IPS DF 19.7 (cell line): ENCODE measurements around the gene PLAC8L1.
"Not testable (repeated sequence)": the region's sequence is repeated elsewhere in the genome, so short reads cannot be mapped to it uniquely, and the experiment has no call there.

Experiments
- DNase-seq: peaks from one replicate; pipeline ENCODE4 v3.0.0-alpha.2; 2013; ENCODE audit warnings: low read depth, low spot score

Gene PLAC8L1

DNA sequence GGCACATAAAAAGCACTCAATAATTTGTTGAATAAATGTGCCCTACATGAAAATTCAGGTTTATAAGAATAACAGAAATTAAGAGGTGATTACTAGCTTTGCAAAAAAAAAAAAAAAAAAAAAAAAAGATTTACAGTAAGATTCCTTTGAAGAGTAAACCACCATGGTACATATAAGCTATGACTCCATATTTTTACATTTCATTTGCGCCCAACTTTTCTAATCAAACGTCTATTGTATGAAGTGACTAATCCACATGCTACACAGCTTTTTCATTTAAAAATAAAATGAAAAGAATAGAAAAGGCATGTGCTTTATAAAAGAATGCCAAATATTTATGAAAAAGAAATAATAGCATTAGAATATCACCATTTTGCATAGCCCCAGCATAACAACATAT lies at the start of gene PLAC8L1:
Gene PLAC8L1, minus strand, starts transcription at position 101 of the 400 bp plus-strand sequence. CDS start 1,266 bp downstream, outside the sequence.
- DNase-seq, result no peak

DNA sequence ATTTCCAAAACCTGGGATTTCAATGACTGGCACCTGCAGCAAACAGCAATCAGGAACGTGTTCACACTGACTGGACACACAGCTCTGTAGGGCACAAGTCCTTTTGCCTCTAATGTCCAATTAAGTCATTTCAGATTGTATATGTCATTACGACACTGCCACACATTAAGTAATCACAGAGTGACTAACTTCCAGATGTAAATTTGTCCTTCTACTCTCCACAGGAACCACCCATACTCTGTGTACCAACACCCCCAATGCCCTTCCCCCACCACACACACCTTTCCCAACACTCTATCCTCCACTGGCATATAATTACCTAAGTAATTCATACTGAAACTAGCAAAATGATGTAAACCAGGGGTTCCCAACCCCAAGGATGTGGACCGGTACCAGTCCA lies 46.6 kb upstream of the PLAC8L1 start:
- DNase-seq, result no peak

DNA sequence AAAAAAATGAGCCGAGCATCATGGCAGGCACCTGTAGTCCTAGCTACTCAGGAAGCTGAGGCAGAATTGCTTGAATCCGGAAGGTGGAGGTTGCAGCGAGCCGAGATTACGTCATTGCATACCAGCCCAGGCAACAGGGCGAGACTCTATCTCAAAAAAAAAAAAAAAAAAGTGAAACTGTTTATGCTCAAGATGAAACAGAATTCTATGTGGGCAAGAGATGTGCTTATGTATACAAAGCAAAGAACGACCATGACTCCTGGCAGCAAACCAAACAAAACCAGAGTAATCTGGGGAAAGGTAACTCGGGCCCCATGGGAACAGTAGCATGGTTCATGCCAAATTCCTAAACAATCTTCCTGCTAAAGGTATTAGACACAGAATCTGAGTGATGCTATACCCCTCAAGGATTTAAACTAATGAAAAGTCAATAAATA lies 32.6 kb upstream of the PLAC8L1 start:
- no peak for DNase-seq

DNA sequence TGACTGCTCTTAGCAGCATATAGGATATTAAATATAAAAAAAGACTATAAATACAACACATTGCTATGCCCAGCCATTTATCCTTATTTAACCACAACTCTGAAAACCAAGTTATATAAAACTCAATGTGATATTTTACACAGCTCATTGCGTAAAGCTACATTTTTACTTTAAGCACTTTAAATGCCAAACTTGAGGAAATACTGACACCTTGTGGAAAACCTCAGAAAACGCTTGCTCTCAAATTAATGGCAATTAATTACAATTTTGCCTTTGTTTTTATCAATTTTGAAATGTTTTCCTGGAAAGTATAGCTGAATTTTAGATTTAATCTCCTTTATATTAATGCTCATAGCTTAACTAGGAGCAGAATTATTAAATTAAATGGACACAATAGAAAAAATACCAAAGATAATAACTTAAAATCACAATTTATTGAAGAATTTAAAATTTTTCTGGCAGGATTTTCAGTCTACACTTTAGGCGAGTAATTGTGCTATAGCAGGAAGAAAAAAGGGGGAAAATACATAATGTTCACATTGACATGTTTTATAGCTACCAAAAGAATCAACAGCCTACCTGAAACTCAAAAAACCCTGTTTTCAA lies 25.2 kb upstream of the PLAC8L1 start:
- DNase-seq, result no peak

- DNase-seq, result no peak
Measured at GRCh38 chr5:146126068-146126467, 20.7 kb upstream of the PLAC8L1 start.

GRCh38 chr5:146124580-146124979 lies 19.2 kb upstream of the PLAC8L1 start:
- no peak for DNase-seq

- DNase-seq, result not testable (repeated sequence)
Measured at GRCh38 chr5:146121451-146121850, 16.1 kb upstream of the PLAC8L1 start.

GRCh38 chr5:146118322-146118721 lies 12.9 kb upstream of the PLAC8L1 start:
- DNase-seq, result no peak

DNA sequence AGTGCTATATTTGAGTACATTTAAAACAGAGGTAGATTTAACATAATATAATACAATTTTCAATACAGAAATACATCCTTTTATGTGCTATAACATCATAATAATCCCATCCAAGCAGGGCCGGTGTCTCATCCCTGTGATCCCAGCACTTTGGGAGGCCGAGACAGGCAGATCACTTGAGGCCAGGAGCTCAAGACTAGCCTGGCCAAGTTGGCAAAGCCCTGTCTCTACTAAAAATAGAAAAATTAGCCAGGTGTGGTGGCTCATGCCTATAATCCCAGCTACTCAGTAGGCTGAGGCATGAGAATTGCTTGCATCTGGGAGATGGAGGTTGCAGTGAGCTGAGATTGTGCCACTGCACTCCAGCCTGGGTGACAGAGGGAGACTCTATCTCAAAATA lies 11.8 kb upstream of the PLAC8L1 start:
- not testable (repeated sequence) for DNase-seq

- DNase-seq, result no peak
Measured at GRCh38 chr5:146116361-146116760, 11.0 kb upstream of the PLAC8L1 start.

DNA sequence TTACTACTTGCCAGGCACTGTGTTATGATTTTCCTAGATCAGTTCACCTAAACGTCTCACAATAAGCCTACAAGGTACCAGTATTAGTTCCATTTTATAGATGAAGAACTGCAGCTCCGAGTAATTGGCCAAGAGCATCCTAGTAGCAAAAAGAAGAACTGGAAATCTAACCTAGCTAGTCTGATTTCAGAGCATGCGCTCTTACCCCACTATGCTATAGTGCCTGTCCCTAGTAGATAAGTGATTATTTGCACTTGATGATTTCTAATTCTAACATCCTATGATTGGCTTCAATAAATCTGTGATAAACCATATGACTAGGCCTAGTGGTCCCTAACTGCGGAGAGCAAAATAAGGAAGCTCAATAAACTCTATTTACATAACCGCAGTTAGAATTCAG lies 7.1 kb upstream of the PLAC8L1 start:
- no peak for DNase-seq

DNA sequence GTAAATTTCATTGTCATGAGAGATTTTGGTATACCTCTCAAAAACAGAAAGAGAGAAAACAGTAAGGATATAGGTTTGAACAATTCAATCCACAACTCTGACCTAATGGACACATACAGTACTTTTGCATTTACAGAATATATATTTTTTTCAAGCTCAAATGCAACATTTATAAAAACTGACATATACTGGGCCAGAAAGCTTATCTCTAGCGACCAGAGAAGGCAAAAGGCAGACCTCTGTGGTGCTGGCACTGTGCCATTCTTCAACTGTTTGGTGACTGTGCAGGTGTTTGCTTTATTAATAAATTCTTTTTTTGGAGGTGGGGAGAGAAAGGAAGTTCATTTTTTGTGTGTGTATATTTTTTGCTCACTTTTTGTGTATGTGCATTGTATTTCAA lies 6.0 kb upstream of the PLAC8L1 start:
- no peak for DNase-seq

- no peak for DNase-seq
Measured at GRCh38 chr5:146109379-146109778, 4.0 kb upstream of the PLAC8L1 start.

DNA sequence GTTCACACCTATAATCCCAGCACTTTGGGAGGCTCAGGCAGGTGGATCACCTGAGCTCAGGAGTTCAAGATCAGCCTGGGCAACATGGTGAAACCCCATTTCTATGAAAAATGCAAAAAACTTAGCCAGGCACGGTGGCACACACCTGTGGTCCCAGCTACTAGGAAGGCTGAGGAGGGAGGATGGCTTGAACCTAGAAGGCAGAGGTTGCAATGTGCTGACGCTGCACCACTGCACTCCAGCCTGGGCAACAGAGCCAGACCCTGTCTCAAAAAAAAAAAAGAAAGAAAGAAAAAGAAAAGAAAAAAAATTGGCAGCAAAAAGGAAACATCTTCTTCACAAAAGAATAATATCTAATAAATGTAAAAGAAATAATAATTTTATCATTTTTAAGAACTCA lies 3.5 kb upstream of the PLAC8L1 start:
- not testable (repeated sequence) for DNase-seq

GRCh38 chr5:146107901-146108300 lies 2.5 kb upstream of the PLAC8L1 start:
- DNase-seq, result no peak

GRCh38 chr5:146103594-146103993 lies 1.8 kb downstream of the PLAC8L1 start:
- DNase-seq, result no peak

- no peak for DNase-seq
Measured at GRCh38 chr5:146101646-146102045, 3.7 kb downstream of the PLAC8L1 start.

DNA sequence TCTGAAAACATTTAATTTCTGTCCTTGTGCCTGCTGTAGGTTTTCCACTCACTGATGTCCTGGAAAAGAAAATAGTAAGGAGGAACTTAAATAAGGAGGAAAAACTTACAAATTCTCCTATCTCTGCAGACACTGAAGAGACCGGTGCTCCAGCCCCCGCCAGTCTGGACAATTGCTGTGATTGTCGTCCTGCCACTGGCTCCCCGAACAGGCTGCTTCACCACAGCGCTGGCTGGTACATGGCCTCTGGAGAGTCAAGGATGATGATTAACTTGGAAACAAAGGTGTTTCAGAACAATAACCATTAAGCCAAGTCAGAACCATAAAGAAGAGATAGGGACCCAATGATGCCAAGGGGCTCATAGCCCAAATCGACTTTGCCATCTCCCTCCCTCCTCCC lies 7.3 kb downstream of the PLAC8L1 start:
- no peak for DNase-seq

- DNase-seq, result no peak
Measured at GRCh38 chr5:146091881-146092280, 13.5 kb downstream of the PLAC8L1 start.

GRCh38 chr5:146089287-146089686 lies 16.1 kb downstream of the PLAC8L1 start:
- no peak for DNase-seq

DNA sequence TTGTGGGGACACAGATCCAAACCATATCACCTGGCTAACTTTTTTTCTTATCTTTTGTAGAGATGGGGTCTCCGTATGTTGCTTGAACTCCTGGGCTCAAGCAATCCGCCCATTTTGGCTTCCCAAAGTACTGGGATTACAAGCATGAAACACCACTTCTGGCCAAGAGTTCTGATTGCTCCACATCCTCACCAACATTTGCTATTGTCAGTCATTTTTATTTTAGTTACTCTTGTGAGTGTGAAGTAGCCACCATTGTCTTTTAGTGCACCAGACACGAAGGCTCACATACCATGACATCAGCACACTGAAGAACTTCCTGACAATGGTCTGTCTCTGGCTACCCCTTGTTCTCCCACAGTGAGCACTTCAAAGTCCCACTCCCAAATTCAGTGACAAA lies 17.3 kb downstream of the PLAC8L1 start:
- no peak for DNase-seq

- DNase-seq, result no peak
Measured at GRCh38 chr5:146084376-146084775, 21.0 kb downstream of the PLAC8L1 start.

- DNase-seq, result no peak
Measured at GRCh38 chr5:146082798-146083197, 22.6 kb downstream of the PLAC8L1 start.

- no peak for DNase-seq
Measured at GRCh38 chr5:146081556-146081955, 23.8 kb downstream of the PLAC8L1 start.
